Thymus (tissue), 11 donors: ENCODE measurements around the gene UBR1. TPM values are rescaled to one million over a fixed set of nuclear protein-coding genes. Genes with fewer than 3 reads are reported as not detected.

Experiments
- DNase-seq, 9 donors: peaks; one replicate each; pipeline ENCODE4 v3.0.0-alpha.2; 2013; ENCODE audit warnings: low spot score in 9 of 9, low read depth in 6 of 9, missing footprints in 1 of 9
- H3K27ac ChIP-seq, 2 donors: one replicate each; pipeline ENCODE4 v1.5.1; 2013; ENCODE audit warnings: control low read depth in 1 of 2, low read depth in 1 of 2, low read length in 1 of 2, mild to moderate bottlenecking in 1 of 2, moderate library complexity in 1 of 2
- H3K27me3 ChIP-seq, 2 donors: one replicate each; pipeline ENCODE4 v1.5.1; 2013; ENCODE audit warnings: low read length in 1 of 2; ENCODE audit not compliant: control insufficient read depth in 2 of 2, insufficient read depth in 1 of 2
- H3K36me3 ChIP-seq, 2 donors: one replicate each; pipeline ENCODE4 v1.5.1; 2013; ENCODE audit warnings: low read length in 1 of 2, mild to moderate bottlenecking in 1 of 2, moderate library complexity in 1 of 2; ENCODE audit not compliant: control insufficient read depth in 2 of 2, insufficient read depth in 2 of 2
- H3K4me1 ChIP-seq, 2 donors: one replicate each; pipeline ENCODE4 v1.5.1; 2013; ENCODE audit warnings: low read length in 2 of 2; ENCODE audit not compliant: control insufficient read depth in 2 of 2, insufficient read depth in 2 of 2
- H3K4me3 ChIP-seq, 2 donors: one replicate each; pipeline ENCODE4 v1.5.1; 2013; ENCODE audit warnings: low read length in 2 of 2, control low read depth in 1 of 2, mild to moderate bottlenecking in 1 of 2
- H3K9me3 ChIP-seq, 2 donors: one replicate each; pipeline ENCODE4 v1.5.1; 2013; ENCODE audit warnings: low read length in 1 of 2, mild to moderate bottlenecking in 1 of 2; ENCODE audit not compliant: control insufficient read depth in 2 of 2, insufficient read depth in 1 of 2
- WGBS: extraction: QIAGEN DNeasy Blood & Tissue Kit; methylation state at CpG from one replicate; pipeline ENCODE4 v1.1.7; 2013; 5-methylcytosine and 5-hydroxymethylcytosine counted together
- polyA plus RNA-seq: library from polyadenylated mRNA; stranded (reverse); fragments of 200-250 nt; gene quantifications from one replicate; pipeline ENCODE4 v1.2.3, GENCODE V29; 2013
- total RNA-seq: library from RNA; stranded (reverse); fragments of 120-200 nt; gene quantifications from one replicate; pipeline ENCODE4 v1.2.4, GENCODE V29; 2013
- donor health status: healthy.

Gene UBR1
- total and polyA plus RNA-seq, 2 donors: 10.2 to 23.0 TPM

GRCh38 chr15:42940527-42940926 lies 165.3 kb downstream of the UBR1 start:
- Histone ChIP-seq H3K36me3 (peaks cover 0 to 15% of the 10 kb centered on the region in 2 donors), H3K27ac (no peak overlapping the region), H3K4me1 (no peaks in the 10 kb centered on the region), H3K27me3 (no peaks in the 10 kb centered on the region), H3K9me3 (no peaks in the 10 kb centered on the region), H3K4me3 (no peak overlapping the region)
- WGBS: 99% methylated on average over 1 of the region's 1 CpG
- no peak for DNase-seq

GRCh38 chr15:42939841-42940240 lies 166.0 kb downstream of the UBR1 start:
- DNase-seq: no peak
- Histone ChIP-seq H3K27ac (no peak overlapping the region), H3K36me3 (peaks cover 0 to 9% of the 10 kb centered on the region in 2 donors), H3K4me1 (no peaks in the 10 kb centered on the region), H3K4me3 (no peak overlapping the region), H3K9me3 (no peaks in the 10 kb centered on the region), H3K27me3 (no peaks in the 10 kb centered on the region)
- 96% methylated on average over 8 of the region's 8 CpGs for WGBS

- no peak overlapping the region for H3K4me3 ChIP-seq
- H3K27me3 ChIP-seq: no peaks in the 10 kb centered on the region
- DNase-seq: no peak
- H3K4me1 ChIP-seq: no peaks in the 10 kb centered on the region
- H3K27ac ChIP-seq: no peak overlapping the region
- H3K36me3 ChIP-seq: no peaks in the 10 kb centered on the region
- no peaks in the 10 kb centered on the region for H3K9me3 ChIP-seq
These were observed 168.7 kb downstream of the UBR1 start for GRCh38 chr15:42937143-42937542.

- WGBS: 91% methylated on average over 7 of the region's 7 CpGs
- DNase-seq: no peak
- no peak overlapping the region for H3K4me3 ChIP-seq
These were observed 171.8 kb downstream of the UBR1 start for GRCh38 chr15:42933886-42934667.

GRCh38 chr15:42932833-42933515 lies 172.9 kb downstream of the UBR1 start:
- Histone ChIP-seq H3K4me3 (no peak overlapping the region), H3K27ac (no peak overlapping the region), H3K9me3 (no peaks in the 10 kb centered on the region), H3K36me3 (no peaks in the 10 kb centered on the region), H3K4me1 (no peaks in the 10 kb centered on the region), H3K27me3 (no peaks in the 10 kb centered on the region)
- over 99% methylated on average over 2 of the region's 2 CpGs for WGBS
- DNase-seq: no peak

More at GRCh38 chr15:42933886-42934667, 171.8 kb downstream of the UBR1 start:
- Histone ChIP-seq H3K9me3 (no peaks in the 10 kb centered on the region), H3K4me1 (no peaks in the 10 kb centered on the region), H3K36me3 (no peaks in the 10 kb centered on the region), H3K27me3 (no peaks in the 10 kb centered on the region), H3K27ac (no peak overlapping the region)

GRCh38 chr15:42931702-42932486 lies 173.9 kb downstream of the UBR1 start:
- 86% methylated on average over 7 of the region's 7 CpGs for WGBS
- no peak overlapping the region for H3K4me3 ChIP-seq
- DNase-seq: no peak
- H3K4me1 ChIP-seq: no peaks in the 10 kb centered on the region
- no peaks in the 10 kb centered on the region for H3K27me3 ChIP-seq
- no peaks in the 10 kb centered on the region for H3K9me3 ChIP-seq
- no peaks in the 10 kb centered on the region for H3K36me3 ChIP-seq
- H3K27ac ChIP-seq: no peak overlapping the region

- H3K9me3 ChIP-seq: no peaks in the 10 kb centered on the region
These were observed 176.5 kb downstream of the UBR1 start for GRCh38 chr15:42929306-42929848.

GRCh38 chr15:42921342-42921731 lies 184.5 kb downstream of the UBR1 start:
- Histone ChIP-seq H3K27me3 (no peaks in the 10 kb centered on the region), H3K4me3 (peak overlapping the region; percentile 79 to 96), H3K9me3 (peaks cover 0 to under 1% of the 10 kb centered on the region in 2 donors), H3K27ac (no peak overlapping the region), H3K4me1 (peaks cover 0 to 12% of the 10 kb centered on the region in 2 donors), H3K36me3 (no peaks in the 10 kb centered on the region)
- DNase-seq: peak; percentile 26 to 70 (median 39)
- under 1% methylated on average over 19 of the region's 19 CpGs for WGBS

More at GRCh38 chr15:42929306-42929848, 176.5 kb downstream of the UBR1 start:
- H3K27me3 ChIP-seq: no peaks in the 10 kb centered on the region
- H3K4me1 ChIP-seq: no peaks in the 10 kb centered on the region
- WGBS: 94% methylated on average over 2 of the region's 2 CpGs
- no peak overlapping the region for H3K27ac ChIP-seq
- no peaks in the 10 kb centered on the region for H3K36me3 ChIP-seq
- no peak for DNase-seq
- H3K4me3 ChIP-seq: no peak overlapping the region
